Measurements from ENCODE around the gene LAMA3. TPM values are rescaled to one million over a fixed set of nuclear protein-coding genes. Genes with fewer than 3 reads are reported as not detected.

The LAMA3 gene
- total and polyA plus RNA-seq, 2 experiments from 2014 or later, result 3.9 to 4.9 TPM

- TF ChIP-seq ZNF331 (CRISPR knock-in tag; IDR thresholded peaks at IDR 0.05; ENCODE audit: low read depth), result no peak
- no peak for TF ChIP-seq JUNB (IDR thresholded peaks at IDR 0.05; ENCODE audit: unreplicated experiment)
- no peak for TF ChIP-seq NANOG (IDR thresholded peaks at IDR 0.05; ENCODE audit: borderline replicate concordance)
- no peak for TF ChIP-seq EZH2 (IDR thresholded peaks at IDR 0.05; ENCODE audit: low read depth, unreplicated experiment)
- no peak for TF ChIP-seq ETS1 (IDR thresholded peaks at IDR 0.05)
These were observed 168.5 kb downstream of the LAMA3 start (continued) for GRCh38 chr18:23857756-23858155.

- H3F3A ChIP-seq (replicated peaks; ENCODE audit: low read depth), result peaks cover 4% of the 10 kb centered on the region; the same call in 1 of the 2 replicates
- no peak overlapping the region for H3K27ac ChIP-seq (ENCODE audit: low read depth)
- Mint-ChIP-seq H3K9me3 (no peaks in the 10 kb centered on the region; the same call in 2 of the 3 replicates), H3K27me3 (ENCODE audit: insufficient read depth, low read depth, poor library complexity) (peaks cover 8% of the 10 kb centered on the region), H3K4me1 (peaks cover 28% of the 10 kb centered on the region), H3K36me3 (ENCODE audit: low read depth) (no peaks in the 10 kb centered on the region), H3K27ac (no peak overlapping the region), H3K4me3 (no peak overlapping the region)
- no peak overlapping the region for H3K4me3 ChIP-seq
- ATAC-seq, result no peak
- H3K27me3 ChIP-seq (ENCODE audit: insufficient read depth), result peaks cover 4% of the 10 kb centered on the region; the same call in 1 of the 2 replicates
- no peak for DNase-seq (ENCODE audit: low spot score)
- no peaks in the 10 kb centered on the region; the same call in 1 of the 2 replicates for H3K9me2 ChIP-seq (ENCODE audit: insufficient read depth)
- no peaks in the 10 kb centered on the region for H3K36me3 ChIP-seq (ENCODE audit: insufficient read depth)
- no peak overlapping the region for H3K4me2 ChIP-seq
- TF ChIP-seq STAT1 (IDR thresholded peaks at IDR 0.05; ENCODE audit: unreplicated experiment), result no peak
- H4K20me1 ChIP-seq (replicated peaks; ENCODE audit: insufficient read depth), result no peaks in the 10 kb centered on the region
- H2AFZ ChIP-seq, result no peak overlapping the region
- no peaks in the 10 kb centered on the region for H3K79me2 ChIP-seq (replicated peaks; ENCODE audit: insufficient read depth)
- peaks cover 39% of the 10 kb centered on the region for H3K4me1 ChIP-seq (ENCODE audit: insufficient read depth)
These were observed 170.4 kb downstream of the LAMA3 start for GRCh38 chr18:23859466-23860336.

DNA sequence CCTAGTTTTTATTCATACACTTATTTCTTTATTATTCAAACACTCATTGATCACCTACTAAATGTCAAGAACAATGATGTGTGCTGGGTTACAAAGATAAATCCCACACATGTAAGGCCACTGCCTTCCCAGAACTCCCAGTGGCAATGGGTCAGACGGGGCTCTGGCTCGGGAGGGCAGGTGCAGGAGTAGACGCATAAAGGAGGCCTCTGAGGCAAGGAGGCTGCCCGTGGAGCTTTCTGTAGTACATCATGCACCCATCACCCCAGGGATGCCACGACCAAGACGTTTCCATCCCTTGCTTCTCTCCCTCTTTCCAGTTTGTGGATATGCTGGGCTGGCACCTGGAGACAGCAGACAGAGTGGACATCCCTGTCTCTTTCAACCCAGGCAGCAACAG, 172.1 kb downstream of the LAMA3 start:
- peaks cover 7% of the 10 kb centered on the region for H3K27me3 Mint-ChIP-seq (ENCODE audit: insufficient read depth, low read depth, poor library complexity)
- Histone ChIP-seq H3K4me1 (ENCODE audit: insufficient read depth) (peaks cover 39% of the 10 kb centered on the region), H3K4me2 (peak overlapping the region; percentile 67), H3K9me2 (ENCODE audit: insufficient read depth) (no peaks in the 10 kb centered on the region; the same call in 1 of the 2 replicates), H2AFZ (no peak overlapping the region), H3K4me3 (0 out of 2 replicates have a peak overlapping the region, but pooled peaks have one; percentile 26), H3K27ac (ENCODE audit: low read depth) (no peak overlapping the region), H3K36me3 (ENCODE audit: insufficient read depth) (no peaks in the 10 kb centered on the region), H3K79me2 (replicated peaks; ENCODE audit: insufficient read depth) (no peaks in the 10 kb centered on the region), H4K20me1 (replicated peaks; ENCODE audit: insufficient read depth) (no peaks in the 10 kb centered on the region), H3F3A (replicated peaks; ENCODE audit: low read depth) (peaks cover 4% of the 10 kb centered on the region; the same call in 1 of the 2 replicates), H3K27me3 (ENCODE audit: insufficient read depth) (peaks cover 4% of the 10 kb centered on the region; the same call in 1 of the 2 replicates)
- no peak for DNase-seq (ENCODE audit: low spot score)
- no peak for ATAC-seq
- peaks cover 27% of the 10 kb centered on the region for H3K4me1 Mint-ChIP-seq
- no peak overlapping the region for H3K4me3 Mint-ChIP-seq
- no peaks in the 10 kb centered on the region for H3K9me3 Mint-ChIP-seq
- no peak overlapping the region for H3K27ac Mint-ChIP-seq
- TF ChIP-seq ZNF331 (CRISPR knock-in tag; IDR thresholded peaks at IDR 0.05; ENCODE audit: low read depth), result no peak
- TF ChIP-seq, protein P1, sequence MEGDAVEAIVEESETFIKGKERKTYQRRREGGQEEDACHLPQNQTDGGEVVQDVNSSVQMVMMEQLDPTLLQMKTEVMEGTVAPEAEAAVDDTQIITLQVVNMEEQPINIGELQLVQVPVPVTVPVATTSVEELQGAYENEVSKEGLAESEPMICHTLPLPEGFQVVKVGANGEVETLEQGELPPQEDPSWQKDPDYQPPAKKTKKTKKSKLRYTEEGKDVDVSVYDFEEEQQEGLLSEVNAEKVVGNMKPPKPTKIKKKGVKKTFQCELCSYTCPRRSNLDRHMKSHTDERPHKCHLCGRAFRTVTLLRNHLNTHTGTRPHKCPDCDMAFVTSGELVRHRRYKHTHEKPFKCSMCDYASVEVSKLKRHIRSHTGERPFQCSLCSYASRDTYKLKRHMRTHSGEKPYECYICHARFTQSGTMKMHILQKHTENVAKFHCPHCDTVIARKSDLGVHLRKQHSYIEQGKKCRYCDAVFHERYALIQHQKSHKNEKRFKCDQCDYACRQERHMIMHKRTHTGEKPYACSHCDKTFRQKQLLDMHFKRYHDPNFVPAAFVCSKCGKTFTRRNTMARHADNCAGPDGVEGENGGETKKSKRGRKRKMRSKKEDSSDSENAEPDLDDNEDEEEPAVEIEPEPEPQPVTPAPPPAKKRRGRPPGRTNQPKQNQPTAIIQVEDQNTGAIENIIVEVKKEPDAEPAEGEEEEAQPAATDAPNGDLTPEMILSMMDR (conservative IDR thresholded peaks at IDR 0.05; ENCODE audit: low read depth in 2 of 2), result no peak
- no peaks in the 10 kb centered on the region for H3K36me3 Mint-ChIP-seq (ENCODE audit: low read depth)
